HepG2 (cell line): Measurements from ENCODE around the gene SULT1A3. TPM values are rescaled to one million over a fixed set of nuclear protein-coding genes. Genes with fewer than 3 reads are reported as not detected.
A peak's percentile ranks its signal among the peaks of the same experiment; 100 is the strongest.

Experiments used
- ARNT ChIP-seq: fragments of 450-650 bp; IDR thresholded peaks from 2 replicates; pipeline ENCODE4 v1.6.1; 2017
- ARNTL ChIP-seq: sonication (generic); formaldehyde crosslinking; IDR thresholded peaks from 2 replicates; pipeline ENCODE4 v1.4.0; 2020; ENCODE audit warnings: mild to moderate bottlenecking, missing genetic modification reagents
- CBX5 ChIP-seq: sonication (generic); formaldehyde crosslinking; IDR thresholded peaks from 2 replicates; pipeline ENCODE4 v1.4.0; 2020; ENCODE audit warnings: missing genetic modification reagents, borderline replicate concordance
- DR1 ChIP-seq: sonication (generic); formaldehyde crosslinking; IDR thresholded peaks from 2 replicates; pipeline ENCODE4 v1.8.0; 2021; ENCODE audit warnings: mild to moderate bottlenecking, missing genetic modification reagents, inconsistent platforms
- ELF3 ChIP-seq: IDR thresholded peaks from 2 replicates; pipeline ENCODE4 v1.6.1; 2016; ENCODE audit warnings: missing genetic modification reagents, missing compliant biosample characterization
- FOSL1 ChIP-seq: sonication (generic); formaldehyde crosslinking; IDR thresholded peaks from 2 replicates; pipeline ENCODE4 v1.9.0; 2021; ENCODE audit warnings: missing genetic modification reagents, borderline replicate concordance
- HDAC6 ChIP-seq: fragments of 200-600 bp; sonication (generic); IDR thresholded peaks from 2 replicates; pipeline ENCODE4 v1.7.0; 2017; ENCODE audit warnings: mild to moderate bottlenecking, antibody characterized with exemption, low read length, low read depth
- HNRNPL ChIP-seq: fragments of 200-400 bp; formaldehyde crosslinking; IDR thresholded peaks from 2 replicates; pipeline ENCODE4 v1.6.1; 2017; ENCODE audit warnings: mild to moderate bottlenecking, low read depth, low read length
- HOXD1 ChIP-seq: sonication (generic); formaldehyde crosslinking; IDR thresholded peaks from 2 replicates; pipeline ENCODE4 v1.5.0; 2020; ENCODE audit warnings: missing genetic modification reagents
- SIN3A ChIP-seq: IDR thresholded peaks from 2 replicates; pipeline ENCODE4 v1.6.1; 2011; ENCODE audit warnings: low read depth, mild to moderate bottlenecking, control low read depth, low read length, borderline replicate concordance
- STAG1 ChIP-seq: sonication (generic); formaldehyde crosslinking; IDR thresholded peaks from 2 replicates; pipeline ENCODE4 v1.4.0; 2020; ENCODE audit warnings: missing genetic modification reagents
- TFDP2 ChIP-seq: sonication (generic); formaldehyde crosslinking; IDR thresholded peaks from 2 replicates; pipeline ENCODE4 v1.4.0; 2020; ENCODE audit warnings: missing genetic modification reagents
- THAP11 ChIP-seq: IDR thresholded peaks from 2 replicates; pipeline ENCODE4 v1.6.1; 2016; ENCODE audit warnings: missing biosample characterization, missing genetic modification reagents
- ZNF235 ChIP-seq: sonication (generic); formaldehyde crosslinking; IDR thresholded peaks from 2 replicates; pipeline ENCODE4 v1.8.1; 2023; ENCODE audit warnings: mild to moderate bottlenecking, missing genetic modification reagents, borderline replicate concordance
- ZNF766 ChIP-seq: sonication (generic); formaldehyde crosslinking; IDR thresholded peaks from 2 replicates; pipeline ENCODE4 v1.5.0; 2020; ENCODE audit warnings: missing genetic modification reagents, borderline replicate concordance
- ZSCAN21 ChIP-seq: sonication (generic); formaldehyde crosslinking; IDR thresholded peaks from 2 replicates; pipeline ENCODE4 v1.8.0; 2022; ENCODE audit warnings: mild to moderate bottlenecking, missing genetic modification reagents, moderate library complexity, borderline replicate concordance
- ZSCAN22 ChIP-seq: sonication (generic); formaldehyde crosslinking; IDR thresholded peaks from 2 replicates; pipeline ENCODE4 v1.4.0; 2020; ENCODE audit warnings: mild to moderate bottlenecking, missing genetic modification reagents
- ZXDC ChIP-seq: sonication (generic); formaldehyde crosslinking; IDR thresholded peaks from 2 replicates; pipeline ENCODE4 v1.5.0; 2020; ENCODE audit warnings: mild to moderate bottlenecking, missing genetic modification reagents
- polyA plus RNA-seq, 8 experiments: library from polyadenylated mRNA; depleted of rRNA in 3 of 8; stranded (reverse) in 7 of 8; unstranded in 1 of 8; fragments of >200 nt; fragmentation: Illumina TruSeq in 4 of 8; extraction: Trizol in 4 of 8; gene quantifications; 2 replicates each; pipeline versions ENCODE4 v1.2.1 to v1.2.3, GENCODE V29; 2011 to 2016; ENCODE audit warnings: low read depth in 4 of 8, missing spikeins in 1 of 8, mixed read lengths in 1 of 8; ENCODE audit not compliant: insufficient read depth in 1 of 8
- total RNA-seq, 5 experiments: library from RNA; depleted of rRNA; stranded (reverse); fragments of >200 nt; fragmentation: Illumina TruSeq; extraction: Trizol; gene quantifications; 2 replicates each; pipeline ENCODE4 v1.2.3, GENCODE V29; 2016; ENCODE audit warnings: low read depth in 1 of 5
- TF ChIP-seq, protein P1 (sequence below): sonication (generic); formaldehyde crosslinking; IDR thresholded peaks from 2 replicates; pipeline ENCODE4 v1.4.0; 2020; ENCODE audit warnings: missing genetic modification reagents
- TF ChIP-seq, protein P2 (sequence below): sonication (generic); formaldehyde crosslinking; IDR thresholded peaks from 2 replicates; pipeline ENCODE4 v1.8.0; 2023; ENCODE audit warnings: mild to moderate bottlenecking, missing genetic modification reagents
- TF ChIP-seq, protein P3 (sequence below): sonication (generic); formaldehyde crosslinking; conservative IDR thresholded peaks from 2 replicates; pipeline ENCODE4 v1.4.0; 2020; ENCODE audit warnings: missing genetic modification reagents

Gene SULT1A3
- total and polyA plus RNA-seq, 2 of the 13 experiments (the other 11 are each of a cell fraction or from before 2014, with no cell fraction given): 21.0 to 28.3 TPM

GRCh38 chr16:30183233-30184095, 15.6 kb upstream of the SULT1A3 start, which contains the start of gene CORO1A (continued):
- TF ChIP-seq TFDP2 (CRISPR knock-in tag): peak; percentile 53; the same call in 1 of the 2 replicates
- 0 out of 2 replicates have a peak, but pooled peaks have one; percentile 23 for TF ChIP-seq SIN3A
- 0 out of 2 replicates have a peak, but pooled peaks have one; percentile 3 for TF ChIP-seq STAG1
- no peak for TF ChIP-seq DR1
- peak; percentile 45; the same call in 1 of the 2 replicates for TF ChIP-seq THAP11 (CRISPR knock-in tag)
- TF ChIP-seq ZSCAN22 (CRISPR knock-in tag): no peak
- TF ChIP-seq CBX5 (CRISPR knock-in tag): no peak; the same call in 1 of the 2 replicates
- TF ChIP-seq, protein P1, sequence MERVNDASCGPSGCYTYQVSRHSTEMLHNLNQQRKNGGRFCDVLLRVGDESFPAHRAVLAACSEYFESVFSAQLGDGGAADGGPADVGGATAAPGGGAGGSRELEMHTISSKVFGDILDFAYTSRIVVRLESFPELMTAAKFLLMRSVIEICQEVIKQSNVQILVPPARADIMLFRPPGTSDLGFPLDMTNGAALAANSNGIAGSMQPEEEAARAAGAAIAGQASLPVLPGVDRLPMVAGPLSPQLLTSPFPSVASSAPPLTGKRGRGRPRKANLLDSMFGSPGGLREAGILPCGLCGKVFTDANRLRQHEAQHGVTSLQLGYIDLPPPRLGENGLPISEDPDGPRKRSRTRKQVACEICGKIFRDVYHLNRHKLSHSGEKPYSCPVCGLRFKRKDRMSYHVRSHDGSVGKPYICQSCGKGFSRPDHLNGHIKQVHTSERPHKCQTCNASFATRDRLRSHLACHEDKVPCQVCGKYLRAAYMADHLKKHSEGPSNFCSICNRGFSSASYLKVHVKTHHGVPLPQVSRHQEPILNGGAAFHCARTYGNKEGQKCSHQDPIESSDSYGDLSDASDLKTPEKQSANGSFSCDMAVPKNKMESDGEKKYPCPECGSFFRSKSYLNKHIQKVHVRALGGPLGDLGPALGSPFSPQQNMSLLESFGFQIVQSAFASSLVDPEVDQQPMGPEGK (CRISPR knock-in tag): peak; percentile 86
- 0 out of 2 replicates have a peak, but pooled peaks have one; percentile 47 for TF ChIP-seq ARNTL (CRISPR knock-in tag)
- peak; percentile 62 for TF ChIP-seq ELF3 (CRISPR knock-in tag)
- TF ChIP-seq ZSCAN21 (CRISPR knock-in tag): peak; percentile 23; the same call in 1 of the 2 replicates
- TF ChIP-seq, protein P2, sequence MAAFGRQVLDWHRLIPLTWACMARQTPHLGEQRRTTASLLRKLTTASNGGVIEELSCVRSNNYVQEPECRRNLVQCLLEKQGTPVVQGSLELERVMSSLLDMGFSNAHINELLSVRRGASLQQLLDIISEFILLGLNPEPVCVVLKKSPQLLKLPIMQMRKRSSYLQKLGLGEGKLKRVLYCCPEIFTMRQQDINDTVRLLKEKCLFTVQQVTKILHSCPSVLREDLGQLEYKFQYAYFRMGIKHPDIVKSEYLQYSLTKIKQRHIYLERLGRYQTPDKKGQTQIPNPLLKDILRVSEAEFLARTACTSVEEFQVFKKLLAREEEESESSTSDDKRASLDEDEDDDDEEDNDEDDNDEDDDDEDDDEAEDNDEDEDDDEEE (CRISPR knock-in tag): peak; percentile 25; the same call in 1 of the 2 replicates
- no peak for TF ChIP-seq FOSL1 (CRISPR knock-in tag)
- TF ChIP-seq, protein P3, sequence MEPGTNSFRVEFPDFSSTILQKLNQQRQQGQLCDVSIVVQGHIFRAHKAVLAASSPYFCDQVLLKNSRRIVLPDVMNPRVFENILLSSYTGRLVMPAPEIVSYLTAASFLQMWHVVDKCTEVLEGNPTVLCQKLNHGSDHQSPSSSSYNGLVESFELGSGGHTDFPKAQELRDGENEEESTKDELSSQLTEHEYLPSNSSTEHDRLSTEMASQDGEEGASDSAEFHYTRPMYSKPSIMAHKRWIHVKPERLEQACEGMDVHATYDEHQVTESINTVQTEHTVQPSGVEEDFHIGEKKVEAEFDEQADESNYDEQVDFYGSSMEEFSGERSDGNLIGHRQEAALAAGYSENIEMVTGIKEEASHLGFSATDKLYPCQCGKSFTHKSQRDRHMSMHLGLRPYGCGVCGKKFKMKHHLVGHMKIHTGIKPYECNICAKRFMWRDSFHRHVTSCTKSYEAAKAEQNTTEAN (CRISPR knock-in tag): no peak
- TF ChIP-seq ARNT: no peak
- TF ChIP-seq ZNF235 (CRISPR knock-in tag): no peak; the same call in 1 of the 2 replicates
- no peak for TF ChIP-seq HDAC6
- TF ChIP-seq ZXDC (CRISPR knock-in tag): peak; percentile 65; the same call in 1 of the 2 replicates
- TF ChIP-seq HOXD1 (CRISPR knock-in tag): 0 out of 2 replicates have a peak, but pooled peaks have one; percentile 39
- peak; percentile 16; the same call in 1 of the 2 replicates for TF ChIP-seq HNRNPL
- TF ChIP-seq ZNF766 (CRISPR knock-in tag): no peak
